OCI-LY1 (cell line): ENCODE measurements around the gene BPTF.

ENCODE experiments used
- H2AFZ ChIP-seq: fragments of 200-600 bp; sonication (generic), shearing (Covaris generic); 2 replicates; pipeline ENCODE4 v1.6.0; 2014; ENCODE audit warnings: antibody characterized with exemption, mild to moderate bottlenecking, low read length
- H3F3A ChIP-seq: fragments of 200-600 bp; sonication (generic), shearing (Covaris generic); 2 replicates; pipeline ENCODE4 v1.6.0; 2014; ENCODE audit warnings: mild to moderate bottlenecking, antibody characterized with exemption, low read length, moderate library complexity; ENCODE audit not compliant: insufficient read depth
- H3K27ac ChIP-seq: fragments of 200-600 bp; sonication (generic); 2 replicates; pipeline ENCODE4 v1.5.1; 2014; ENCODE audit warnings: low read length, mixed run types, mild to moderate bottlenecking, low read depth; ENCODE audit not compliant: poor library complexity, severe bottlenecking
- H3K27me3 ChIP-seq: fragments of 200-600 bp; sonication (generic); 2 replicates; pipeline ENCODE4 v1.6.0; 2014; ENCODE audit warnings: antibody characterized with exemption, mild to moderate bottlenecking, low read length, moderate library complexity; ENCODE audit not compliant: insufficient read depth
- H3K36me3 ChIP-seq: fragments of 200-600 bp; sonication (generic); 2 replicates; pipeline ENCODE4 v1.6.1; 2014; ENCODE audit warnings: mild to moderate bottlenecking, antibody characterized with exemption, low read length, moderate library complexity, mixed read lengths; ENCODE audit not compliant: insufficient read depth
- H3K4me1 ChIP-seq: fragments of 200-600 bp; sonication (generic); 2 replicates; pipeline ENCODE4 v1.5.1; 2014; ENCODE audit warnings: mild to moderate bottlenecking, low read length, moderate library complexity; ENCODE audit not compliant: insufficient read depth, severe bottlenecking
- H3K4me2 ChIP-seq: fragments of 200-600 bp; sonication (generic), shearing (Covaris generic); 2 replicates; pipeline ENCODE4 v1.6.1; 2014; ENCODE audit warnings: low read length
- H3K4me3 ChIP-seq: fragments of 200-600 bp; sonication (generic); 2 replicates; pipeline ENCODE4 v1.5.1; 2014; ENCODE audit warnings: low read length, low read depth, mild to moderate bottlenecking, mixed read lengths; ENCODE audit not compliant: poor library complexity, severe bottlenecking
- H3K79me2 ChIP-seq: fragments of 200-600 bp; shearing (Covaris generic); 2 replicates; pipeline ENCODE4 v1.6.1; 2016; ENCODE audit warnings: mixed run types, low read length, mixed read lengths; ENCODE audit not compliant: insufficient read depth
- H3K9ac ChIP-seq: fragments of 200-600 bp; sonication (generic), shearing (Covaris generic); 2 replicates; pipeline ENCODE4 v1.6.1; 2014; ENCODE audit warnings: mild to moderate bottlenecking, low read length, mixed read lengths
- H3K9me2 ChIP-seq: fragments of 200-600 bp; sonication (generic), shearing (Covaris generic); 2 replicates; pipeline ENCODE4 v1.6.1; 2014; ENCODE audit warnings: low read depth, mild to moderate bottlenecking, low read length, mixed read lengths
- H3K9me3 ChIP-seq: fragments of 200-600 bp; shearing (Covaris generic); 2 replicates; pipeline ENCODE4 v1.6.1; 2014; ENCODE audit warnings: low read length, mixed read lengths
- H4K20me1 ChIP-seq: fragments of 200-600 bp; sonication (generic), shearing (Covaris generic); 2 replicates; pipeline ENCODE4 v1.6.0; 2016; ENCODE audit warnings: mild to moderate bottlenecking, low read length; ENCODE audit not compliant: insufficient read depth
- CTCF ChIP-seq: fragments of 200-600 bp; sonication (generic), shearing (Covaris generic); IDR thresholded peaks from 2 replicates; pipeline ENCODE4 v1.5.1; 2017; ENCODE audit warnings: mild to moderate bottlenecking, antibody characterized with exemption, low read length, moderate library complexity, mixed read lengths
- EZH2 ChIP-seq: fragments of 200-600 bp; sonication (generic), shearing (Covaris generic); IDR thresholded peaks from 2 replicates; pipeline ENCODE4 v1.8.0; 2017; ENCODE audit warnings: borderline replicate concordance, mixed run types, mild to moderate bottlenecking, antibody characterized with exemption, low read length, moderate library complexity, mixed read lengths

Gene BPTF

GRCh38 chr17:67850991-67851631 lies 25.8 kb downstream of the BPTF start:
- peaks cover 100% of the 10 kb centered on the region for H3K79me2 ChIP-seq
- no peaks in the 10 kb centered on the region for H3K9me2 ChIP-seq
- peaks cover 3% of the 10 kb centered on the region; the same call in 1 of the 2 replicates for H3K9me3 ChIP-seq
- no peak overlapping the region for H3K4me2 ChIP-seq
- H3K4me1 ChIP-seq: peaks cover 33% of the 10 kb centered on the region
- H3K4me3 ChIP-seq: no peak overlapping the region
- no peaks in the 10 kb centered on the region for H3K27me3 ChIP-seq
- H2AFZ ChIP-seq: no peak overlapping the region
- no peak overlapping the region for H3K9ac ChIP-seq
- peaks cover 53% of the 10 kb centered on the region for H3K36me3 ChIP-seq
- no peaks in the 10 kb centered on the region for H3F3A ChIP-seq
- H3K27ac ChIP-seq: peak overlapping the region; percentile 0
- H4K20me1 ChIP-seq: no peaks in the 10 kb centered on the region
- no peak for TF ChIP-seq CTCF
- no peak for TF ChIP-seq EZH2

GRCh38 chr17:67853703-67854102 lies 28.4 kb downstream of the BPTF start:
- Histone ChIP-seq H3F3A (no peaks in the 10 kb centered on the region), H3K27me3 (no peaks in the 10 kb centered on the region), H4K20me1 (no peaks in the 10 kb centered on the region), H3K36me3 (peaks cover 59% of the 10 kb centered on the region), H3K27ac (no peak overlapping the region), H3K4me3 (no peak overlapping the region), H3K9me3 (peaks cover 3% of the 10 kb centered on the region; the same call in 1 of the 2 replicates), H2AFZ (no peak overlapping the region), H3K4me1 (peaks cover 57% of the 10 kb centered on the region), H3K9ac (no peak overlapping the region), H3K9me2 (no peaks in the 10 kb centered on the region), H3K4me2 (no peak overlapping the region), H3K79me2 (peaks cover 100% of the 10 kb centered on the region)
- no peak for TF ChIP-seq CTCF
- TF ChIP-seq EZH2: no peak

- no peak overlapping the region for H3K9ac ChIP-seq
- H3K79me2 ChIP-seq: peaks cover 100% of the 10 kb centered on the region
- H3K4me3 ChIP-seq: no peak overlapping the region
- H3K4me1 ChIP-seq: peaks cover 63% of the 10 kb centered on the region
- H3K4me2 ChIP-seq: no peak overlapping the region
- no peaks in the 10 kb centered on the region for H3F3A ChIP-seq
- no peaks in the 10 kb centered on the region for H3K27me3 ChIP-seq
- H2AFZ ChIP-seq: no peak overlapping the region
- TF ChIP-seq CTCF: no peak
- TF ChIP-seq EZH2: no peak
- H3K36me3 ChIP-seq: peaks cover 53% of the 10 kb centered on the region
- no peaks in the 10 kb centered on the region for H3K9me2 ChIP-seq
- no peaks in the 10 kb centered on the region for H4K20me1 ChIP-seq
- peak overlapping the region; percentile 23 for H3K27ac ChIP-seq
- H3K9me3 ChIP-seq: peaks cover under 1% of the 10 kb centered on the region; the same call in 1 of the 2 replicates
Observed at GRCh38 chr17:67854378-67854777, 29.1 kb downstream of the BPTF start.
